ENCODE data around the gene RGPD8.
"Not testable (repeated sequence)": the region's sequence is repeated elsewhere in the genome, so short reads cannot be mapped to it uniquely, and the experiment has no call there.

DNA sequence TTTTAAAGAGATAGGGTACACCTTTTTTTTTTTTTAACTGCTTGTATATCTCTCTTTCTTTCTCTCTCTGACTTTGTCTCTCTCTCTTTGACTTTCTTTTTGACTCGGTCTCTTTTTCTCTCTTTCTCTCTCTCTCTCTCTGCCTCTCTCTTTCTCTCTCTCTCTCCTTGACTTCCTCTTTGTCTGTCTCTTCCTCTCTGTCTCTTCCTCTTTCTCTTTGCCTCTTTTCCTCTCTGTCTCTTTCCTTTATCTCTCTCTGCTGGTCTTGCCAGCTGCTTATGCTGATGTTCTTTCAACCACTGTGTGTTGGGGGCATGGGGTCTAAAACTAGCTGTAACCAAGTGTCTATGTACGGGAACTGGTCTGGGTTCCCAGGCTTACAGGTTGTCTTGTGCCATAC, 81.2 kb downstream of the RGPD8 start:
- TF ChIP-seq SUZ12 (IDR thresholded peaks at IDR 0.05); FOXK2 (IDR thresholded peaks at IDR 0.05); FOXM1 (IDR thresholded peaks at IDR 0.05; ENCODE audit: borderline replicate concordance); L3MBTL2 (conservative IDR thresholded peaks at IDR 0.05); ARNT (IDR thresholded peaks at IDR 0.05); NFRKB (IDR thresholded peaks at IDR 0.05): not testable (repeated sequence)

Measured in HEK293T (cell line).